ENCODE results near the gene SIGLEC9.
A peak's percentile ranks its signal among the peaks of the same experiment; 100 is the strongest.
"Not testable (repeated sequence)": the region's sequence is repeated elsewhere in the genome, so short reads cannot be mapped to it uniquely, and the experiment has no call there.

Gene SIGLEC9

GRCh38 chr19:51140441-51140840 is 15.7 kb downstream of the SIGLEC9 start:
- Histone ChIP-seq H3K9me3 (no peaks in the 10 kb centered on the region), H3K4me3 (no peak overlapping the region), H3K36me3 (no peaks in the 10 kb centered on the region), H3K27me3 (peaks cover 0 to 36% of the 10 kb centered on the region in 2 donors), H3K4me1 (no peaks in the 10 kb centered on the region), H3K27ac (no peak overlapping the region)
- TF ChIP-seq, protein P1, sequence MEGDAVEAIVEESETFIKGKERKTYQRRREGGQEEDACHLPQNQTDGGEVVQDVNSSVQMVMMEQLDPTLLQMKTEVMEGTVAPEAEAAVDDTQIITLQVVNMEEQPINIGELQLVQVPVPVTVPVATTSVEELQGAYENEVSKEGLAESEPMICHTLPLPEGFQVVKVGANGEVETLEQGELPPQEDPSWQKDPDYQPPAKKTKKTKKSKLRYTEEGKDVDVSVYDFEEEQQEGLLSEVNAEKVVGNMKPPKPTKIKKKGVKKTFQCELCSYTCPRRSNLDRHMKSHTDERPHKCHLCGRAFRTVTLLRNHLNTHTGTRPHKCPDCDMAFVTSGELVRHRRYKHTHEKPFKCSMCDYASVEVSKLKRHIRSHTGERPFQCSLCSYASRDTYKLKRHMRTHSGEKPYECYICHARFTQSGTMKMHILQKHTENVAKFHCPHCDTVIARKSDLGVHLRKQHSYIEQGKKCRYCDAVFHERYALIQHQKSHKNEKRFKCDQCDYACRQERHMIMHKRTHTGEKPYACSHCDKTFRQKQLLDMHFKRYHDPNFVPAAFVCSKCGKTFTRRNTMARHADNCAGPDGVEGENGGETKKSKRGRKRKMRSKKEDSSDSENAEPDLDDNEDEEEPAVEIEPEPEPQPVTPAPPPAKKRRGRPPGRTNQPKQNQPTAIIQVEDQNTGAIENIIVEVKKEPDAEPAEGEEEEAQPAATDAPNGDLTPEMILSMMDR (IDR thresholded peaks at IDR 0.05): no peak
- intact Hi-C loops (cut with DNase I; ENCODE audit: low total_unique reads): no loop called here
- DNase-seq: no peak

- Histone ChIP-seq H3K9me3 (no peaks in the 10 kb centered on the region), H3K27me3 (peaks cover 0 to 36% of the 10 kb centered on the region in 2 donors), H3K4me1 (no peaks in the 10 kb centered on the region), H3K36me3 (no peaks in the 10 kb centered on the region), H3K27ac (no peak overlapping the region), H3K4me3 (no peak overlapping the region)
- intact Hi-C loops (cut with DNase I; ENCODE audit: low total_unique reads): no loop called here
- TF ChIP-seq, protein P1 (IDR thresholded peaks at IDR 0.05): no peak
- no peak for DNase-seq
Measured at GRCh38 chr19:51141181-51141580, 16.5 kb downstream of the SIGLEC9 start.

- no peak within 1 kb of the TSS for H3K27ac ChIP-seq
- no peaks in the 10 kb centered on the region for H3K4me1 ChIP-seq
- H3K36me3 ChIP-seq: no peaks in the 10 kb centered on the region
- TF ChIP-seq, protein P1 (IDR thresholded peaks at IDR 0.05): no peak
- intact Hi-C loops (cut with DNase I; ENCODE audit: low total_unique reads): no loop called here
- no peak within 1 kb of the TSS for H3K4me3 ChIP-seq
- no peaks in the 10 kb centered on the region for H3K9me3 ChIP-seq
- DNase-seq: peak in 1 of 2 donors; percentile 58
- peaks cover 0 to 34% of the 10 kb centered on the region in 2 donors for H3K27me3 ChIP-seq
Measured at GRCh38 chr19:51142119-51142518, 17.4 kb downstream of the SIGLEC9 start, which contains the start of gene SIGLEC7. Gene SIGLEC7 (plus strand): TSS chr19:51142301. CDS start chr19:51142370, 69 bp downstream.

GRCh38 chr19:51142809-51143475 is 18.2 kb downstream of the SIGLEC9 start:
- H3K27ac ChIP-seq; H3K9me3 ChIP-seq; H3K4me1 ChIP-seq; intact Hi-C loops (cut with DNase I; ENCODE audit: low total_unique reads); H3K36me3 ChIP-seq; DNase-seq; H3K4me3 ChIP-seq: not testable (repeated sequence)
- H3K27me3 ChIP-seq: peaks cover 0 to 26% of the 10 kb centered on the region in 2 donors

DNA sequence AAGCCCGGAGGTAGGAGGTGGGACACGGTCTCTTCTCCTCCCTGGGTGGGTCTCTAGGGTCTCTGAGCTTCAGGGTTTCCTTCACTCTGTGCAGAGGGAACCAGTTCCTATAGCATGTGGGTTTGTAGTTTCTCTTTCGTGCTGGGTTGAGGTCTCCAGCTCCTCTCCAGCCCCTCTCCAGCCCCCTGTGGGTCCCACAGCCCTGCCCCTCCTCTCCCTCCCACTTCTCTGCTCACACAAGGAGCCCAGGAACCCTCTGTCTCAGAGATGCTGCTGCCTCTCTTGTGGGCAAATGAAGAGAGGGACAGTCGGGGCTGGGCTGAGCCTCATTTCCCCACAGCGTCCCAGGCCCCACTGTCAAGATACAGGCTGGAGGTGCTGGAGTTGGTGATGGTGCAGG is 18.8 kb downstream of the SIGLEC9 start:
- no peaks in the 10 kb centered on the region for H3K4me1 ChIP-seq
- TF ChIP-seq, protein P1 (IDR thresholded peaks at IDR 0.05): no peak
- intact Hi-C loops (cut with DNase I; ENCODE audit: low total_unique reads): no loop called here
- H3K27ac ChIP-seq: no peak overlapping the region
- H3K27me3 ChIP-seq: peaks cover 0 to 20% of the 10 kb centered on the region in 2 donors
- H3K36me3 ChIP-seq: no peaks in the 10 kb centered on the region
- H3K4me3 ChIP-seq: no peak overlapping the region
- H3K9me3 ChIP-seq: no peaks in the 10 kb centered on the region
- DNase-seq: no peak

- intact Hi-C loops (cut with DNase I; ENCODE audit: low total_unique reads): no loop called here
- H3K27ac ChIP-seq: no peak overlapping the region
- H3K9me3 ChIP-seq: no peaks in the 10 kb centered on the region
- H3K27me3 ChIP-seq: peaks cover 0 to 19% of the 10 kb centered on the region in 2 donors
- H3K4me1 ChIP-seq: no peaks in the 10 kb centered on the region
- H3K36me3 ChIP-seq: no peaks in the 10 kb centered on the region
- TF ChIP-seq, protein P1 (IDR thresholded peaks at IDR 0.05): no peak
- no peak for DNase-seq
- H3K4me3 ChIP-seq: no peak overlapping the region
Measured at GRCh38 chr19:51144482-51145045, 19.9 kb downstream of the SIGLEC9 start.

Data from tibial artery (tissue), 4 donors.